Measurements from ENCODE around the gene SLC22A31.

DNA sequence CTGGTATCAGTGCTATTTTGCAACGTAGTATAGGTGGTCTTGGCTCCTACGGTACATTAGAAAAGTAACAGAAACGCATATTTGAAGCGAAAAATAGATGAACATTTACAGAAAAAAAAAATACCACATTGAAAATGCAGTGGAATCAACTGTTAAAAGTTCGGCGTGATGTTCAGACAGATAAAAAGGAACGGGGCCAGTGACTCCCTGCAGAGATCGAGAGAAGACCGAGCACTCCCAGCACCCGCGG is 16.7 kb upstream of the SLC22A31 start:
- TF ChIP-seq CTCF (IDR thresholded peaks at IDR 0.05), result no peak
- no peak for TF ChIP-seq REST (IDR thresholded peaks at IDR 0.05; ENCODE audit: insufficient read depth in 1 of 2, low read depth in 2 of 2, low read length in 1 of 2)
- TF ChIP-seq TCF7L2 (IDR thresholded peaks at IDR 0.05; ENCODE audit: low read depth, low read length), result no peak
